Activated T-cell treated with anti-CD3 and anti-CD28 coated beads for 24 hours (primary cell): ENCODE results near the gene DTNA.
"Not testable (repeated sequence)": the region's sequence is repeated elsewhere in the genome, so short reads cannot be mapped to it uniquely, and the experiment has no call there.

Experiments used
- DNase-seq: peaks from one replicate; pipeline ENCODE4 v3.0.0-alpha.2; 2020; ENCODE audit warnings: low read depth

Gene DTNA

DNA sequence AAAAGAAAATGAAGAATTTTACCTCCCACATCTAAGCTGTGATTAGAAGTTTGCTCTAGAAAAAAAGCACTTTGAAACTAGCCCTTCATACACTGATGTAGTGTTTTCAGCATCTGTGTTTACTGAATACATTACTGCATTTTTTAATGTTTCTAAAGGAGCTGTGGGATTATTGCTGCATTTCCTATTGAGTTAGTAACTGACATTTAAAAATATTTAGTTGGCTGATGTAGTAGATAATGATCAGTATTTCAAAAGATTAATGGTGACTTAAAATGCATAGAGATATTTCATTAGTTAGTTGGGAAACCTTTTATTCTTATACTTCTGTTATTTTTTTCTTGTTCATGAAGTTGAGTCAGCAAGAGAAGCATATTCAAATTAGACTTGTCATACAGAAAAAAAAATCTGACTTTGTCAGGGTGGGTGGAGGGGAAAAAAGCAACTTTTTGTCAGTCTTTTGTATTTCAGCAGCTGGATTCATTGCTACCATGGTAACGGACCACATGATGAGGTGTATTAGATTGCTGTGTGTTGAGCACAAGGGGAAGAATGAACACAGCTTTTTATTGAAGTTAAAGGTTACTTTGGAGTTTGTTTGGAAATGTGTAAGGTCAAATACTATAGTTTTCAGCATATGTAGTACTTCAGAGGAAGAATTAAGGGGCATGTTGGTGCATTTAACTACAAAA lies at the start of gene DTNA:
DTNA (plus strand) TSS at position 549 of the 692 bp plus-strand sequence. CDS start 45,679 bp downstream, outside the sequence.
- DNase-seq: no peak

DNA sequence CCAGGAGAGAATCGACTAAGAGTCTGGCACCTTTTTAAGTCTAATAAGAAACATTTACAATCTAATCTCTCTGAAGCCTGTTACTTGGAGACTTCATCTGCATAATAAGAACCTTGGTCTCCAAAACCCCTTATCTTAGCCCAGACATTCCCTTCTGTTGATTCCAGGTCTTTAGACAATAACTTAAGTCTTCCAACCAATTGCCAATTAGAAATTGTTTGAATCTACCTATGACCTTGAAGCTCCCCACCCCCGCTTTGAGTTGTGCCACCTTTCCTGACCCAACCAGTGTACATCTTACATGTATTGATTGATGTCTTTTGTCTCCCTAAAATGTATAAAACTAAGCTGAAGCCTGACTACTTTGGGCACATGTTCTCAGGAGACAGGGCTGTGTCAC lies 49.5 kb upstream of the DTNA start:
- no peak for DNase-seq

DNA sequence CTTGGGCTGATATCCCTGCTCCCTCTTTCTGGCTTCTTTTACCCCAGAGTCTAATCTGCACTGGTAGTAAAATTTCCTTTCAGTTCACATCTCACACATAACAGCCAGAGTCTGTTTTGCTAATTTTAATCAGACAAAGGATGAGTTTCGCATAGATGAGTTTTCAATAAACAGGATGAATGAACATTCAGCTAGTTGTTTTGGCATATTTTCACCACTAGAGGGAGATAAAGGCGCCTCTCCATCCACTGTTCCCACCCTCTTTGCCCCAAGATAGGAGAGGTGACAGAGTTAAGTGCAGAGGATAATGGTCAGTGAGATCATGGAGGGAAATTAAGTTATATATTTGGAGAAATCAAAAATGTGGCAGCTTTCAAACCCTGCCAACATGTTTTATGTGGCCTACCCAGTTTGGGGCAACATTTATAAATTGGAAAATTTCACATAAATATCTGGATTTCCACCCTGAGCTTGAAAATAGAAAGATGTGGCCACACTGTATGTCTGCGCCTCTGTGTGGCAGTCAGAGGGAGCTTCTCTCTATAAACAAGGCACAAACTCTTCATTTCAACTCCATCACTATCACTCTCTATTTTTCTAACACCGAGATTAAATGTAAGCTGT lies 48.5 kb upstream of the DTNA start:
- no peak for DNase-seq

DNA sequence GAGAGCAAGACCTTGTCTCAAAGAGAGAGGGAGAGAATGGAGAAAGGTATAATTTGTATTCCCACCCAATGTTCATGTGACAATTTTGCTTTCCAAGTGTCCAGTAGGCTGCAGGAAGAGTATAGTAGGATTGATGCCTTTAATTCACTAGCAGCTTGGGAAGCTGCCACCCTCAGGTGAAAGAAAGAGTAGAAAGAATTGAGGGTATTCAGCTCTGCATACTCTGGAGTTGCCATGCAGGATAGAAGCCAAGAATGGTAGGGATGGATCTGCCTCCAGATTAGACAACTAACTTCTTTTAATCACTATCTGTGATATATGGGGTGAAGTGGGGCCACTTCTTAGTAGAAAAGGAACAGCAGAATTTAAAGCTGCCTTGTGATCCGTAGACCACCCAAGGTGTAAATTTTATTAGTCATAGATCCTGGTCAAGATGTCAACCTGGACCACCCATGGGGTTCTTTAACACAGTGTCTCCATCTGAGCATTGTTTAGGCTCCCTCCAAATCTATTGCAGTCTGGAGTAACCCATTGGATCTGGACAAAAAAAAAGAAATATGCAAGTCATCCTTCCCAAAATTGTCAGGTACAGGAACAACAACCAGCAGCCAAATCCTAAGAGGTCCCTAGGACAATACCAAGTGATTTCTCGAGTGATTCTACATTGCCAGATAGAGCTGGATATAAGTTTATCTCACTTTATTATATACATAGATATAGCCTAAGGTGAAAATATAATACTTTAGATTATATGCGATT lies 33.1 kb upstream of the DTNA start:
- DNase-seq: no peak

DNA sequence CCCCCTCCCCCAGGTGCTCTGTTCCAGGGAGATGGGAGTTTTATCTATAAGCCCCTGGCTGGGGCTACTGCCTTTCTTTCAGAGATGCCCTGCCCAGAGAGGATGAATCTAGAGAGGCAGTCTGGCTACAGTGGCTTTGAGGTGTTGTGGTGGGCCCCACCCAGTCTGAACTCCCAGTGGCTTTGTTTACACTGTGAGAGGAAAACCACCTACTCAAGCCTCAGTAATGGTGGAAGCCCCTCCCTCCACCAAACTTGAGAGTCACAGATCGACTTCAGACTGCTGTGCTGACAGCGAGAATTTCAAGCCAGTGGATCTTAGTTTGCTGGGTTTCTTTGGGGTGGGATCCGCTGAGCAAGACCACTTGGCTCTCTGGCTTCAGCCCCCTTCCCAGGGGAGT lies 20.3 kb upstream of the DTNA start:
- not testable (repeated sequence) for DNase-seq

DNA sequence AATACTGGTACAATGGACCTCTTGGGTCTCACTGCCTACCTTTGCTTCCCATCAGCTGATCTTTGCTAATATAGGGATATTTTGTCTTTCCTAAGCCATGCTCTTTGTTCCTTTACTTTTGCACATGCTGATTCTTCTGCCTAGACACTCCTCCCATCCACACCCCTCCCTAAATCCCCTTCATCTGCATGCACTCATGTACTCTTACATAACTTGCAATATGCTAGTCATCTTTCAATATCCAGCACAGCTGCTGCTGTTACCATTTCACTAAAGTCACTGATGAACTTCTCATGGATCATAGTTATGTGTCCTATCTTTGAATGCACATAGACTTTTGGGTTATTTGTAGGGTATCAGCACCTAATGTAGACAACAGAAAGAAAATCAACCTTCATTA lies 18.5 kb upstream of the DTNA start:
- no peak for DNase-seq

DNA sequence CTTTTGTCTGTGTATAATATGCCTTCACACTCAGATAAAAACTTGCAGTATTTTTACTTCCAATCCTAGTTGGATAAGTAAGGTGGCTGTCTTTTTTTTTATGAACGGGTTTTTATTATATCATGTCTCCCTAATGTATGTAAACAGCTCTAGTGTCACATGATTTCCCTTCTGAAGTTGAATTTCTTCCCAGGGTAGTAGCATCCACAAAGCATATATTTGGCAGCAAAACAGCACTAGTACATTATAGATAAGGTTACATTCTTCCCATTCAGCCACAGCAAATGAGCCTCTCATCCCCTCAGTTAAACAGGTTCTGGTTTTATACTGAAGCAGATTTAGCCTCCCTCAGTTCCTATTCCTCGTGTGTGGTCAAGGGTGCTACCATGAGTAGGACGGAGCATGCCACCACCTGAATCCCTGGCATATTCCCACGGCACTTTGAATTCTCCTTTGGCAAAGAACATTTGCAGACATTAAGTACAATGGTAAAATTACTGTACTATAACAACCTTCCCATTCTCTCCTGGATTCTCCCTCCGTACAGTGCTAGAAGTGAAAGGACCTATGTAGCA lies 15.4 kb upstream of the DTNA start:
- DNase-seq: no peak

DNA sequence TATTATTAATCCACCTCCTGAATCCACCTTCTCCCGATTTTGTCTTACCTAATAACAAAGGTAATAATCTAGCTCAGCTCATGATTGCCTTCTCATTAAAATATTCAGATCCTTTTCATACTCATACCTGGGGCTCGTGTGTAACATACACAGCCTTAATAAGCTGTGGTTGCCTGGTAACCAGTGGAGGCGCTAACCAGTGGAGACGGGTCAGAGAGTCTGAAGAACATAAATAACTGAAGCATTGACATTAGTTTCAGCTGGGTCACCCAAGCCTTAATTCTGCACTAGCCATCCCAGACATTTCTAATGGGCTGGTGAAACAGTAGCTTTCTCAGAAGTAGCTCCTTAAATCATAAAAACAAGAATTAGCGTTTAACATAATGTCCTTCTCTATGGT lies 14.8 kb upstream of the DTNA start:
- DNase-seq: no peak

DNA sequence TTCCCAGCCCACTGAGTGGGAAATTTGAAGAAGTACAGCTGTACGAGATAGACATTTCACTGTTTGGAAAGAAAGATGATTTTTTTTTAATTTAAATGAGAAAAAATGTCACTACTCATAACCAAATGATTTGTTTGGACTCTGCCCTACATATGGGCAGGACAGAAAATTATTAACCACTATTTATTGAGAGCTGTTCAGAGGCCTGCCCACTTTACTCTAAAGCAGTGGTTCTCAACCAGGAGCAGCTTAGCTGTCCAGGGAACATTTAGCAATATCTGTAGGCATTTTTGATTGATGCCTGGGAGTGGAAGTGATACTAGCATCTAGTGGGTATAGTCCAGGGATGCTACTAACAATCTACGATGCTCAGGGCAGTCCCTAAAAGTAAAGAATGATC lies 13.4 kb upstream of the DTNA start:
- DNase-seq: no peak

DNA sequence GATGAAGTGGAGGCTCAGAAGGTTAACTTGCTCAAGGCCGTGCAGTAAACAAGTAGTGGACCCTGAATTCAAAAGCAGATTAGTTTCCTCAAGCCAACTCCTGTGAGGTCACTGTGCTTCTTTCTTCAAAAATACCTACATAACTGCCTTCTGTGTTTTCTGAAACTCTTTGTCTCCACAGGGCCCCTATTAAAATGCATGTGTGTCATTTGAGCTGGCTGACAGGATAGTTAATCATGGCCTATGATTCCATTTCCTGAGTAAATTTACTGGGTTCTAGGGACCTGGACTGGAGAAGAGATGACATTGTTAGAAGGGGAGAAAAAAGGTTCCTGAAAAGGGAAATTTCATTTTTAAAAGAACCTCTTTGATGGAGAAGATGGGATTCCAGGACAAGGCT lies 12.9 kb upstream of the DTNA start:
- no peak for DNase-seq

DNA sequence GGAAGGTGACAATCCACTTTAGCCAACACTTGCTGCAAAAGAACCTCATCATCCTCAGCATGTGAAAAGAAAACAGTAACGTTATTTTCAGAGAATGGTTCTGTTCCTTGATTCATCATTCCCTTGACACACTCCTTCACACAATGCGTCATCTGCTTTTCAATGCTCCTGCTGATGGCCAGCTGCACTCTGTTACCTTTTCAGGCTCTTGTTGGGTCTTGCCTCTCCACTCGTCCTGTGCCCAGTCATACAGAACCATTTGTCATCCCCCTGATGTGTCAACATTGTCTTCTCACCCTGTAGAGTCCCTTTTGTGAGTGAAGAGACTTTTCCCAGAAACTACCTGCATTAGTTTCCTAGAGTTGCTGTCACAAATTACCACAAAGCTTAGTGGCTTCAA lies 12.2 kb upstream of the DTNA start:
- no peak for DNase-seq

DNA sequence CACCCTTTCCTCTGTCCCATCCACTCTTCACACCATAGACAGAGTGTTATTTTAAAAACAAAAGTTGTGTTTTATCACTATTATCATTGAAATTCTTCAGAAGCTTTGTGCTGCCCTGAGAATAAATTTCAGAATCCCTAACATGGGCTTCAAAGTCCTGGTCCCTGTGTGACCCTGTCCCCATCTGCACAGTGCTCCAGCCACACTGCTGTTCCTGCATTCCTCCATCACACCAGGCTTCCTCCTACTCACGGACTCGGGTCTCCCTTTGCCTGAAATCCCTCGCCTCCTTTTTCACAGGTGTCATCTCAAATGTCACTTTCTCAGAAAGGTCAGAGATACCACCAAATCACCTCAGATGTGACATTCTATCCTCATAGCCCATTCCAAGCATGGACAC lies 8.2 kb upstream of the DTNA start:
- no peak for DNase-seq

DNA sequence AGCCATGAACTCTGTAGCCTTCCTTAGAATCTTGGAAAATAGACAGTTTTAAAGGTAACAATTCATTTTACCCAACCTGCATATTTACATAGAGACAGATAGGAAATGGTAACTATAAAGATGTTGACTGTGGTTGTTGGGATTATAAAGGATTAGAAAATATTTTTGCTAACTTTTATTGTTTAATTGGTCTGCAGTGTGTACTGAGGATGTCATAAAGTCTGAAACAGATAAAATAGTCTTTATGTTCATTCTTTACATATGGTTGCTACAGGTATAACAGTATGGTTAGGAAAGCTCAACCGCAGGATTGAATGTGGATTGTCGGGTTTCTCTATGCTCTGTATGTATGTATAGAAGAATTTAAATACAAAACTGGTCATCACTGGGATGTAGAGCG lies 7.3 kb upstream of the DTNA start:
- no peak for DNase-seq

DNA sequence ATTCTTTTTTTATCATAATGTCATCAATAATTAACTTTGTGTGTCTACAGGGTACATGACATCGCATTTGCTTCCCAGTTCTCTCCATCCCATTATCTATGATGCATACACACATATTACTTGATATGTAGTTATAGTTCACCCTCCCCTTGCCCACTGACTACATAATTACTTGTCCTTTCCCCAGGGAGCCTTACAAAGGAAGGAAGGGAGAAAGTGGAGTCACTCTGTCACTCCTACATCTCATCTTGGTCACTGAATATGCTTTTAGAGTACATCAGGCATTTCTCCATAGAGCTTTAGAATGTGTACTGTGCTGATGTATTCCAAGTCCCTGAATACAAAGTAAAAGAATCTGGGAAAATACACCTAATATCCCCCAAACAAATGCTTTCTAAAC lies 6.0 kb upstream of the DTNA start:
- DNase-seq: no peak

DNA sequence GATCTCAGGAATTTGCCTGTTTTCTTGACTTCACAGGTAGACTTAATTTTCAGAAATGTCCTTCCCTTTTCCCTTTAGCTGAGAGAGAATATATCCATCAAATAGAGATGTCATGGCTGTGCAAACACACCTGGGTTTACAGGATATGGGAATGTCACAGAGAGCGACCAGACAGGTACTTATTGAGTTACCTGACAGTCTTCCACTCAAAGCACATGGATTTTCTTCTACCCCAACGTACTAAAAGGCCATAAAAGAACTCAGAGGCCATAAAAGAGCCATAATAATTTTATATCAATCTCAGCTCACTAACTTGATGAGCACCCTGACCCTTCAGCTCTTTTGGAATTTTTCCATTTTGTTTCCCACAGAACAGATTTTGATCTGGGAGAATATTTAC lies 5.3 kb upstream of the DTNA start:
- DNase-seq: no peak

DNA sequence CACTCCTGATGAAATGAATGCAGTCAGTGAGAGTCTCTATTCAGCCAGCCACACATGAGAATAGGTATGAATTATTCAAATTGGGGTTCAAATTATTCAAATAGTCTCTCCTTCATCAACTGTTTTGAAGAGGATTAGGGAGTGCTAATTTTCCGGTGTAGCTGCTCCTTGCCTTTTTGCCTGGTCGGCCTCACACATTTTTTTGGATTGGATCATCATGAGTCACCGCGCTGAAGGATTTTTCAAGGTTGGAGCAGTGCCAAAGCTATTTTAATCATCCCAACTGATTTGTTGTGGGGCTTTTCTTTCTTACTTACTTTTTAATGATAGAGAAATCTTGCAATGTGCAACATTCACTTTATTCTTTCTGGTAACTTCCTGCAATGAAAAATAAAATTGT lies 2.4 kb upstream of the DTNA start:
- DNase-seq: no peak

DNA sequence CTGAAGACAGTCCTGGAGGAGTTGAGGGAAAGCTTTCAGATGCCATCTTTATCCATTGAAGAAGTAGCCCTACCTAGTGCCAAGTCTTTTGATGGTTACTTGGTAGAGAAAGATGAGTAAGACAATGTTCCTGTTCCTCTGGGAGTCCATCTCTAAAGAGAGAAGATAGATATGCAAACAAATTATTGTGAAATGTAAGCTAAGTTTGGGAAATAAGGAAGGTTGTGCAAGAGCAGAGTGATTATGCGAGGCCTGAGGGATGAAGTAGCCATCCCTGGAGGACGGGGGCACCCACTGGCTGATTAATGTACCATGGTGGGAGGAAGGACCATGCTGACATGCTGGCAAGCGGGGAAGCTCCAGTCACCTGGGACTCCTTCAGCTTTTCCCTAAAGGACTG lies 994 bp upstream of the DTNA start:
- DNase-seq: no peak

DNA sequence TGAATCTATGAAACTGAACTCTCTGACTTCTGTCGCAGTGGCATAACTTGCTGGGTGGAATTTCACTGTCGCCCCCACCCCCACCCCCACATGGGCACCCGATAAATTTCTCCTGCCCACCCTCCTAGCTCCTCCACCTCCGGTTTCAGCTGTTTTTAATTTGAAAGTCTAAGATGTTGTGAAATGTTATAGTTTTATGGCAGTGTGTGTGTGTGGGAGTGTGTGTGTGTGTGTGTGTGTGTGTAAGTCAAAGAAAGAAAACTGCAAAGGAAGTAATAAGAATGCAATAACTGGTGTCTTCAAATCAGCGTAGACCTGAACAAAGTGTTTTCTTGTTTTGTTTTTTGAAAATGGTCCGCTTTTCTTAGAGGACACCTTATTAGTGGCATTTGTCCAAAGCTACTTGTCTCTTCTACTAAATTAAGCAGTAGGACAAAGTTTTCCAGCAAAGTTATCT lies 388 bp downstream of the DTNA start:
- DNase-seq: no peak

DNA sequence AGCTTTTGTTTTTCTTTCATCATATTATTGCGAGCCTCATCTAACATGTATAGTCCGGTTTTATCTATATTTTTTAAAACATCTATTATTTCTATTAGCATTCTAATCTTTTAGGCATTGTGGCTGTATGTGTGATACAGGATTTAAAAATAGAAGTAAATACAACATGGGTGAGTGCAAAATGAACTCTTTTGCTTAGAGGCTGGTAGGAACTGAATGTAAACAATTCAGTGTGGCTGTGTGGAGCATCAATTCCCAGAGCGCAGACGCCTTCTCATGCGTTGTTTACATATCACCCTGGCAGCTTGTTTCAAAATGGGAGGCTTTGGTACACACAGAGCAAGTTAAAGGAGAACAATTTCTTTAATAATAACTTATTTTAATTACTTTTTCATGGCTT lies 836 bp downstream of the DTNA start:
- DNase-seq: no peak

DNA sequence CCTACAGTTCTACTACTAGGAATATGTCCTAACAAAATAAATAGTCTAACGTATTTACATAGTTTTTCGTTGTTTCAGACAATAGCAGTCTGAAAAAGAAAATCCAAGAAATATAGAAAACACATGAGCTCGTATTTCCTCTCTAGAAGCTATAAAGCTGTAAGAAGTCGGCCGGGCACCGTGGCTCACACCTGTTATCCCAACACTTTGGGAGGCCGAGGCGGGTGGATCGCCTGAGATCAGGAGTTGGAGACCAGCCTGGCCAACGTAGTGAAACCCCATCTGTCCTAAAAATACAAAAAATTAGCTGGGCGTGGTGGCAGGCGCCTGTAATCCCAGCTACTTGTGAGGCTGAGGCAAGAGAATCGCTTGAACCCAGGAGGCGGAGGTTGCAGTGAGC lies 6.0 kb downstream of the DTNA start:
- not testable (repeated sequence) for DNase-seq

DNA sequence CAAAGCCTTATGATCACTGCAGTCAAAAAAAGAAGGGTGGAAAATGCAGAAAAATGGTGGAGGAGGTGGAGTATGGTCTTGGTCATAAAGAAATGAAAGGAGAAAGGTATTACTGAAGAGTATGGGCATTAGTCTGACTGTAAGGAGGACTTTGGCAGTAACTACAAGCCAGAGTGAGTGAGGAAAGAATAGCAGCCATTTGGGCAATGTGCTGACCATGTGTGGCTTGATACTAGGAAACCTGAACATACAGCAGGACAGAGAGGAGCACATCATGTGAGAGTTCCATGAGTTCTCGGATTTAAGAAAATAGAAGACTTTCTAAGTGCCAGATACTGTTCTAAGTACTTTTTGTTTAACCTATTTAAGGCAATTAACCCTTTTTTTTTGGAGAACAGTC lies 8.5 kb downstream of the DTNA start:
- DNase-seq: no peak

DNA sequence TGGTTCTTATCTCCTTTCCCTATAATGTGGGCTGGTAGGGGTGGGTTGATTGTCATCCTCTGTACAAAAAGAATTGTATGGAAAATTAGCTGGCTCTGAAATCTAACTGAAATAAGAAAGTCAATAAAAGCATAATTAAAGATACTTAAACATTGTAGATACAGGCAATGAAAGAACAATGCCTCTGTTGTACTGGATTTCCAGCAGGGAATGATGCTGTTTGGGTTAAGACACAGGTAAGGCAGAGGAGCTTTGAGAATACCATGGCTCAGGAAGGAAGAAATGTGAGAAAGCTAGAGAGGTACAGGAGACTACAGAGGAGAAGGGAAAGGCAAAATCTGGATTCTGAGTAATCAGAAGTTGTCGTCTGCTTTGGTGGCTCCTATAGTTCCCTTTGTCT lies 10.1 kb downstream of the DTNA start:
- no peak for DNase-seq

DNA sequence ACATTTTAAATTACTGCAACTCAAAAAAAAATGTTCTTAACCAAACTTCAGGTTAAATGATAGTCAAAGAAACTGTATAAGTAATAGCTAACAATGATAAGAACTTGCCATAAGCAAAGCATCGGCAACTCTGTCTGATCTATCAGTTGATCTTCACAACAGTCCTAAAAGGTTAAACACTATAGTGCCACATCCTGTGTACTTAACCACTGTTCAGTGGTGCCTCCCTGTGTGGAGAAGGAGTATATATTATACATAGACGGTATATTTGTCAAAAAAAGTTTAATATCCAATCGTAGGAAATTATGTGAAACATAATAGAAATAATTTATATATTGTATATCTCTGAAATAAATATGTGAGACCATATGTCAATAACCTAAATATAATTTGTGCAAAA lies 13.0 kb downstream of the DTNA start:
- DNase-seq: no peak
